Measurements from ENCODE around the gene RASL10A.
"Not testable (repeated sequence)": the region's sequence is repeated elsewhere in the genome, so short reads cannot be mapped to it uniquely, and the experiment has no call there.

Gene RASL10A, protein sequence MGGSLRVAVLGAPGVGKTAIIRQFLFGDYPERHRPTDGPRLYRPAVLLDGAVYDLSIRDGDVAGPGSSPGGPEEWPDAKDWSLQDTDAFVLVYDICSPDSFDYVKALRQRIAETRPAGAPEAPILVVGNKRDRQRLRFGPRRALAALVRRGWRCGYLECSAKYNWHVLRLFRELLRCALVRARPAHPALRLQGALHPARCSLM

DNA sequence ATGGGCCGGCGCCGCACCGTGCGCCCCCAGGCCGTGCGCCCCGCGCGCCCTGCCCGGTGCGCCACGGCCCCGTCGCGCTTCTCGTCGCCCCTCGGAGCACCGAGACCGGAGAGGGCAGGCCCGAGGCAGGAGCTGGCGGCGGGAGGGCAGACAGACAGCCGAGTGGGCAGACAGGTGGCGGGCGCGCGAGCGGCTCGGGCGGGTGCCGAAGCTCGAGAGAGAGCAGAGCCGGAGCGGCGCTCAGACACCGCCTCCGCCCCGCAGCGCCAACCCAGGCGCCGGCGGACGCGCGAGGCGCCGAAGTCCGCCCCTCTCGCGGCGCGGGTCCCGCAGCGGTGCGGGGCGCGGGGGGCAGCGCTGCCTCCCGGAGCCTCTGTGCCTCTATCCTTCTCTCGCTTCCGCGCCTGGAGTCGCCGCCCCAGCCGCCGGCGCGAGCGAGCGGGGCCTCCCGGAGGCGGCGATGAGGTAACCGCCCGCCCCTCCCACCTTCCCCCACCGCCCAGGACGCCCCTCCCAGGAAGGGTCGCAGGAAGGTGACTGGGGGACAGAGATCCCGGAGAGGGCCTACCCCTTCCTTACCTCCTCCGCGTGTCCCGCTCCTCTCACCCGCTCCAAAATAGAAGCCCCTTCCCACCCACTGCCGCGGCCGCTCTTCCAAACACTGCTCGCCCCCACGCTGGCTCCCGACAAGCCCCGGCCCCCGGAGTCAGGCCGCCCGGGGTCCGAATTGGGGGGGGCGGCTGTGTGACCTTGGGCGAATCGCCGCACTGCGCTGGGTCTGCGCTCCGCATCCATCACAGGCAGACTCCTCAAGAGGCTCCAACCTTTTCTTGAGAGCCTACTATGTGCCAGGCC, at the start of gene RASL10A:
Gene RASL10A, minus strand, starts transcription at position 412 of the 855 bp plus-strand sequence. CDS start 451 bp downstream, outside the sequence.
- in situ Hi-C loops (cut with MboI; ENCODE audit: low sequenced_read_pairs), result no loop called here

DNA sequence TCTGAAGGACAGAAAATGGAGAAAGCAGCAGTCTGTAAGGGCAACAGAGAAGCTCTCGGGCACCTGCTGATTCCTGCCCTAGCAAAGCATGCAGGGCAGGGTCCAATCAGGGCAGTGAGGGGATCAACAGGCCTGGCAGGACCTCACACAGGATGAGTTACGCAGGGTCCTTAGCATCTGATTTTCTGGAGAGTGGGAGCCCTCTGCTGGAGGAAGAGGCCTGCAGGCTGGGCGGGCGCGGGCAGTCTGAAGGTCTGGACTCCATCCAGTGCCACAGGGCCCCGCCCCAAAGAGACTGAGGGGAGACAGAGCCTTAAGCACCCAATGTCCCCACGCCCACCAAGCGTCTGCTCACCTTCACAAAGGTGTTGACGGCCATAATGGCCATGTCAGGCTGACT, 44.0 kb upstream of the RASL10A start:
- in situ Hi-C loops (cut with MboI; ENCODE audit: low sequenced_read_pairs), result no loop called here

DNA sequence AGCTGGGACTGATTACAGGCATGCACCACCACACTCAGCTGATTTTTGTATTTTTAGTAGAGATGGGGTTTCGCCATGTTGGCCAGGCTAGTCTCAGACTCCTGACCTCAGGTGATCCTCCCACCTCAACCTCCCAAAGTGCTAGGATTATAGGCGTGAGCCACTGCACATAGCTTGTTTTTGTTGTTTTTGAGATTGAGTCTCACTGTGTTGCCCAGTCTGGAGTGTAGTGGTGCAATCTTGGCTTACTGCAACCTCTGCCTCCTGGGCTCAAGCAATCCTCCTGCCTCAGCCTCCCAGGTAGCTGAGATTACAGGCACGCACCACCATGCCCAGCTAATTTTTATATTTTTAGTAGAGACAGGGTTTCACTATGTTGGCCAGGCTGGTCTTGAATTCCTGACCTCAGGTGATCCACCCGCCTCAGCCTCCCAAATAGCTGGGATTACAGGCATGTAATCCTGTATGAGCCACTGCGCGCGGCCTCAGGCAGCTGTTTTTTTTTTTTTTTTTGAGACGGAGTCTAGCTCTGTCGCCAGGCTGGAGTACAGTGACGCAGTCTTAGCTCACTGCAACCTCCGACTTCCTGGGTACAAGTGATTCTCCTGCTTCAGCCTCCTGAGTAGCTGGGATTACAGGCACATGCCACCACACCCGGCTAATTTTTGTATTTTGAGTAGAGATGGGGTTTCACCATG, 41.8 kb upstream of the RASL10A start:
- in situ Hi-C loops (cut with MboI; ENCODE audit: low sequenced_read_pairs), result not testable (repeated sequence)

DNA sequence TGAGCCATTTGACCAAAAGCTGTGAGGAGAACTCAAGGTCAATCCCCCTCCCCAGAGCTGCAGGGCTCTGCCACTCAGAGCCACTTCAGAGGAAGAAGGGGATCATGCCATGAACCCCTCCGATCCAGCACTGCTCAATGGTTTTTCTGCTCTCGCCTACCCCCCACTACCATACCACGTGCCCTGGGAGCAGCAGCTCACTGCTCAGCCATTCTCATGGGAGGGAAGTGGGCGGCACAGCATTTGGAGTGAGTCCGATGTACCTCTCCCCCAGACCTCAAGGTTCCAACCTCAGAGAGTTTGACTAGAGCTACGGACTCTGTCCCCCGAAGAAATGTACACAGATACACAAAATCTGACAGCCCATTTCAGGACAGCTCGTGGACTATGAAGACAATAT, 38.4 kb upstream of the RASL10A start:
- in situ Hi-C loops (cut with MboI; ENCODE audit: low sequenced_read_pairs), result no loop called here

DNA sequence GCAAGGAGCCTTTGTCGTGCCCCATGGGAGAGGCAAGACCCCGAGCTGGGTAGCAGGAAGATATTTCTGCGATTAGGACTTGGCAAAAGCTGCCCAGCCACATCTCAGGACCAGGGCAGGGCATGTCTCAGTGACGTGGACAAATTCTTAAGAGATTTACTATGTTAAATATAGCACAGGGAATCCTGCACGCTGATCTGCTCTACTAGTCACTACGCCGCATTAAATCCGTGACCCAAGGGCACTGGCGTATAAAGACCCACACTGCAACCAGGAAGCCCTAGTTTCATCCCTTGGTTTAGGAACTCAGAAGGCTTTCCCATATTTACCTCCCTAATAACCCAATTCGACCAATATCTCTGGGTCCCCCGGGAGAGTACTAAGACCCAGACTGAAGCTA, 37.8 kb upstream of the RASL10A start:
- in situ Hi-C loops (cut with MboI; ENCODE audit: low sequenced_read_pairs), result no loop called here

DNA sequence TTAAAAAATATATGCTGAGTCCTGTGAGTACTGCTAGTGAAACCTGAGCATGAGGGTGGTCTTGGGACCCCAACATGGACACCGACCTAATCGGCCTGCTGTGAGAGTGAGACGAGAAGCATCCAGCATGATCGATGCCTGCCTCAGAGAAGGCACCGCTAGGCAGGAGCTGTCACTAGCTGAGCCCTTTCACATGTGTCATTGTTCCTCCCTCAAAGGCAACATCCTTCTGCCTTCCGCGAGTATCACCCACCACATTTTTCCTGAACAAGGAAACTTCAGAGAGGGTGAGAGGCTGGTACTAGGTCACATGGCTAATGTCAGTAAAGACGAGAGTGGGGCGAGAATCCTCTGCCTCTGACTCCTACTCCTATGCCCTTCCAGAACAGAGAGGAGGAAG, 37.3 kb upstream of the RASL10A start:
- in situ Hi-C loops (cut with MboI; ENCODE audit: low sequenced_read_pairs), result no loop called here

DNA sequence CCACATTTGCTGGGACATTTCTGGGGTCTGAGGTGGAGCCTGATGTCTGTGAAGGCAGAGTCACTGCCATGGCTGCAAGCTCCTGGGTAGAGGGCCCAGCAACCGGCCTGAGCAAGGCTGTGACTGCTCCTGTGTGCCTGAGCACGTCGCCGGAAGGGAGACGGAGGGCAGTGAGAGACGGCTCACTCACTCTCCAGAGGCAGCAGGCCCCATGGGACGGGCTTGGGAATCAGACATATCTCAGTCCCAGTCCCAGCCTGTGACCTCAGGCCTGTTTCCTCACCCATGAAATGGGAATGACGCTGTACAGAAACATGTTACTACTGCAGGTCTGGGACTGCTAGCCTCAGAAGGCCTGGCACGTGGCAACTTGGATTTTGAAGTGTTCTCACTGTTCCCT, 36.4 kb upstream of the RASL10A start:
- in situ Hi-C loops (cut with MboI; ENCODE audit: low sequenced_read_pairs), result no loop called here

DNA sequence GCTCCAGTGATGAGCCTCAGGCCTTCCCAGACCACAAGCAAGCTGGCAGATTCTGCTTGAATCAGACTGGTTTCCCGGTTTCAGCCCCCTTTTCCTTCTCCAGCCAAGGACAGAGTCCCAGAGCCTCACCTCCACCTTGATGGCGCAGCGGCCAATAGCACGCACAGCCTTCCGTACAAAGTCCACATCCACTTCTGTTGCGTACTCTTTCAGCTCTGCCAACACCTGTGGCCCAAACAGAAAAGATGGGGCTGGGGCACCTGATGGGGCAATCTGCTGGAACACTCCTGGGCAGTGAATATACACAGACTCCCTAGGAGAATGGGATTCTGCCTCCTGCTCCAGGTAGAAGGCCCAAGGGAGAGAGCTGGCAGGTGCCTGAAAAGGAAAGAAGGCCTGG, 35.5 kb upstream of the RASL10A start:
- in situ Hi-C loops (cut with MboI; ENCODE audit: low sequenced_read_pairs), result no loop called here

DNA sequence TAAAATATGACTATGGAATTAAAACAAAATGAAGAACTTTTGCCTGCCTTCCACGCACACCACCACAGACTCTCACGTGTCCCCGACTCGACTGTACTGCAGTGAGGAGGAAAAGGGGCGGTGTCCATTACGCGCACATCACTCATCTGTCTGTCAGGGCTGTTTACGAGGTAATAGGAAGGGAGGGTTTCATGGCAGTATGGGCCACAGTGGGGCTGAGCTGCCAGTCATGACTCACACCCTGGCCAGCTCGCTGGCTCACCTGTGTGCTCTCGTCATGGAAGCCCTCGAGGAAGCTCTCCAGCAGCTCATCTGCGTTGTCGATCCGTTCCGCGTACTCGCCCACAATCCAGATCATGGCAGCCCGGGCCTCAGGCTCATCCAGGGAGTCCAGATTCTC, 33.5 kb upstream of the RASL10A start:
- in situ Hi-C loops (cut with MboI; ENCODE audit: low sequenced_read_pairs), result no loop called here

DNA sequence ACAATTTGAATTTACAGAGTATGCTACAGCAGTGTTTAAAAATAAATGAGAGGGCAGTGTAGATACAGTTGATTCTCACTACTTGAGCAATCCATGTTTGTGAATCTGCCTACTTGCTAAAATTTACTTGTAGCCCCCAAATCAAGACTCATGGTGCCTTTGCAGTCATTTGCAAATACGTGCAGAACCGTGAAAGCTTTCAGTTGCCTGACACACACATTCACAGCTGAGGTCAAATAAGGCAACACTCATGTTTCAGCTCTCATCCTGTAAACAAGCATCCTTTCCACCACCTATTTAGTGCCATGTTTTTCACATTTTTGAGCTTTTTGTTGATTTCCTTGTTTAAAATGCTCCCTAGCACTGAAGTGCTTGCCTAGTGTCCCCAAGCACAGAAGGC, 32.5 kb upstream of the RASL10A start:
- in situ Hi-C loops (cut with MboI; ENCODE audit: low sequenced_read_pairs), result no loop called here

DNA sequence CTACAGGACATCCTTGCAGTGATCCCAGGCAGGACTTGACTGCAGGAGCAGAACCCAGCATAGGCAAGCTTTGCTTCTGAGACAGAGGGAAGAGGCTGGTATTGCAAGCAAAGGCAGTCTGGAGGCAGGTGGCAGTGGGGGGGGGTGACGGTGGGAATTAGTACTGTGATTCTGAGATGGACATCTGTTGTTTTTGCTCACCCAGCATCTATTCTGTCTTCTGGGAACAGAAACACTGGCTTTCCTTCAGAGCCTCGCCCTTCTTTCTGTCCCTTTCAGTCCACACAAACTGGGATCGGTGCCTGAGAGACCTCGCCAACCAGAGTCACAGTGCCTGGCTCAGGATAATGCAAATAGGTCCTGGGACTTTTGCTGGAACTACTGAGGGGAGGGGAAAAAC, 31.2 kb upstream of the RASL10A start:
- in situ Hi-C loops (cut with MboI; ENCODE audit: low sequenced_read_pairs), result no loop called here

DNA sequence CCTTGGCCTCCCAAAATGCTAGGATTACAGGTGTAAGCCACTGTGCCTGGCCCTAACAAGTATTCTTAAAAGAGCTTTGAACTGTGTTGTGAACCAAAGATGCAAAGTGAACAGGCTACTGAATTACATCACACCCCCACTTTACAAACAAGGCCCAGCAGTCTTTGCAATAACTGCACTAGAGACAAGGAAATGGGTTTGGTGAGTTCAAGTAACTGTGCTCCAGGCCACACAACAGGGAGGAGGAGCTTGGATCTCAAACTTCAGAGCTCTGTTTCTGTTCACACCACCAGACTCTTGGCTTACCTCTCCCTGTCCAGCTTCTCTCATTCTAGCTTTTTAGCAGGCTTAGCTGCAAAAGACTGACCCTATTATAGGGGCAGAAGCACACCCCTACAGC, 30.4 kb upstream of the RASL10A start:
- in situ Hi-C loops (cut with MboI; ENCODE audit: low sequenced_read_pairs), result no loop called here

DNA sequence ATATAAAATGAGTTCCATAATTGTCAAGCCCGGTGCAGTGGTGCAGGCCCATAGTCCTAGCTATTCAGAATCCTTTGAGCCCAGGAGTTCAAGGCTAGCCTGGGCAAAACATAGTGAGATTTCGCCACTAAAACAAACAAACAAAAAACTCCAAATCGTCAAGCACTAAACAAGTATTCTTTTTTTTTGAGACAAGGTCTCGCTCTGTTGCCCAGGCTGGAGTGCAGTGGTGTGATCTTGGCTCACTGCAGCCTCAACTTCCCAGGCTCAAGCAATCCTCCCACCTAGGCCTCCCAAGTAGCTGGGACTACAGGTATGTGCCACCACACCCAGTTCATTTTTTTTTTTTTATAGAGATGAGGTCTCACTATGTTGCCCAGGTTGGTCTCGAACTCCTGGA, 29.4 kb upstream of the RASL10A start:
- in situ Hi-C loops (cut with MboI; ENCODE audit: low sequenced_read_pairs), result not testable (repeated sequence)

DNA sequence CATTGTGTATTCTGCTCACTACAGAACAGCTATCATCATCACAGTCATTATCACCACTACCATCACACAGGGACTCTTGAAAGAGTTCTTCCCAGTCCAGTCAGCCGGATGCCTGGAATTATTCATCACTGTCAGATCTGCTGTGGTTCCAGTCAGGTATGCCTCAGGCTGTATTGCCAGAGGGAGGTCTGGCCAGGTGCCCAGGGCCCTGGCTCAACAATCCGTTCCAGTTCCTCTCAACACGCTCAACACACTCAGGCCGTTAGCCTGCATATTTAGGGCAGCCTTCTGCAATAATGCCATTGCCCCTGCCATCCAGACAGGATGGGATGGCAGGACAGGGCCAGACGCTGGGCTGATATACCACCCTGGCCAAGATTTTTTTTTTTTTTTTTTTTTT, 28.6 kb upstream of the RASL10A start:
- in situ Hi-C loops (cut with MboI; ENCODE audit: low sequenced_read_pairs), result no loop called here

DNA sequence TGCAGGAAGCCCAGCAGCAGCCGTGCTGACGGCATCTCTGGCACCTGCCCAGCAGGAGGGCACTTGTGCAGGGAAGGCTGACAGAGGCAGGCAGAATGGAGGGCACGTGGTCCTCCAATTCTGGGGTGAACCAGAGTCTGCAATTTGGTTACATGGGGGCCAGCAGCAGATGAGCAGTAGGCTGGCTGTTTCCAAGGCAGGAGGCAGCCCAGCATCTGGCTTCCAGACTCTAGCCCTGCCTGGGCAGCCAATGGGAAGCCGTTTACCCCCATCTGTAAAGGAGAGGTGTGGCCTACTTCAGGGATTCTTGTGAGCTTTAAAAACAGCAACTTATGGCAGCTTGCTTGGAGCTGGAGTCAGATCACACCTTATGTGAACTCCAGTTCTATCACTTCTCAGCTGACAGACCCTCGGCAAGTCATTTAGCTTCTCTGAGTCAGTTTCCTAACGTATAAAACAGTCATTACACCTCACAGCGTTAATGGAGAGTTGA, 27.9 kb upstream of the RASL10A start:
- in situ Hi-C loops (cut with MboI; ENCODE audit: low sequenced_read_pairs), result no loop called here

DNA sequence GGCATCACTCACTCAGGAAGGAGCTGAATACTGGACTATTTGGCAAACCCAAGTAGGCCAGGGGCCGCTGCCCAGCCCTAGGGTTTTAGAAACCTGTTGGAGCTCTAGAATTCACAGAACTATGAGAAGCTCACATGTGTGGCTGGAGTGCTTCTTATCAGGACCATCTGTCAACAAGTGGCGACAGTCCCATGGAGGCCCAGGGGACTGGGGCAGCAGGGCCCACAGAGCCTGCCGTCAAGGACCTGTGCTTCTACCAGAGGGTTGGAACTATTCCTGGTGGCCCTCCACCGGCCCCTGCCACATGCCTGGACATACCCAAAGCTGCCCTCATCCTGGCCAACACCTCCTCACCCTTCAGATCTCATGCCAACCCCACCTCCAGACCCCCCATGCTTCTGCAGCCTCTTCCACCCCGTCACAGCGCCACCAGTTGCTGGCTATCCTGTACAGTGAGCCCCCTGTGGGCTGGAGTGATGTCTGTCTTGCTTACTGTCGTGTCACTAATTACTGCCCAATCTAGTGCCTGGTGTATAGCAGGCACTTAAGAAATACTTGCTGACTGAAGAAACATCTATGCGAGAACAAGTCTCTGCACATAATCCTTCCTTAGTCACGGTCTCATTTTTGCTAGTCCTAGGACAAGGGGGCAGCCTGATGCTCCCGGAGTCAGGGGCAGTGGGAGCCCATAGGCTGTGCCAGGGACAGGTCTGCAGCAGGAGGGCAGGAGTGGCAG, 27.2 kb upstream of the RASL10A start:
- in situ Hi-C loops (cut with MboI; ENCODE audit: low sequenced_read_pairs), result no loop called here

DNA sequence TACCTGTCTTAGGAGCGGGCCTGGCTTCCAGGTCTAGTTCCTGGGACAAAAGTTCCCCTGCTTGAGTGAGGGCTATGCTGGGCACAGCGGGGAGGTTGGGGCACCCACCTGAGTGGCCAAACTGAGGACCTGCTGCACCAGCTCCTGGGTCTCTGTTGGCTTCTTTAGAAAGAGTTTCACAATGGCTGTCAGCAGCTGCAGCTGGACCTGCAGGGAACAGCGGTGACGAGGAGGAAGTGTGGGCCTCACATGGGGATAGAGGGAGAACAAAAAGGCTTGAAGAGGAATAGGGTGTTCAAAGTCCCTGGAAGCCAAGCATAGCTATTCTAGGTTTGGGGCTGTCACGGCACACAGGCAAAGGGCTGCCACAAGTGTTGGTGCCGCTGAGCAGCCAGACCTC, 26.7 kb upstream of the RASL10A start:
- in situ Hi-C loops (cut with MboI; ENCODE audit: low sequenced_read_pairs), result no loop called here

DNA sequence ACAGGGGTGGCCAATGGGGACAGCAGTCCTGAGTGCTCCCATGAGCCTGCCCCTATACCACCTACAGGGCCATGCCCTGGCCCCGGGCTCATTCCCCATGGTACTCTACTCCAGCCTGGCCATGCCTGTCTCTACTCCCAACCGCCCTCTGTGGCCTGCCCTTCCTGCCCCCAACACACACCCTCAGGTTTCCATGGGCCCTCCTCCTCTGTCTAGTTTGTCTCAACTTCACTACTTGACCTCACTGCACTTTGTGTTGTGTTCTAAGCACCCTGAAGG, 26.3 kb upstream of the RASL10A start:
- in situ Hi-C loops (cut with MboI; ENCODE audit: low sequenced_read_pairs), result no loop called here

DNA sequence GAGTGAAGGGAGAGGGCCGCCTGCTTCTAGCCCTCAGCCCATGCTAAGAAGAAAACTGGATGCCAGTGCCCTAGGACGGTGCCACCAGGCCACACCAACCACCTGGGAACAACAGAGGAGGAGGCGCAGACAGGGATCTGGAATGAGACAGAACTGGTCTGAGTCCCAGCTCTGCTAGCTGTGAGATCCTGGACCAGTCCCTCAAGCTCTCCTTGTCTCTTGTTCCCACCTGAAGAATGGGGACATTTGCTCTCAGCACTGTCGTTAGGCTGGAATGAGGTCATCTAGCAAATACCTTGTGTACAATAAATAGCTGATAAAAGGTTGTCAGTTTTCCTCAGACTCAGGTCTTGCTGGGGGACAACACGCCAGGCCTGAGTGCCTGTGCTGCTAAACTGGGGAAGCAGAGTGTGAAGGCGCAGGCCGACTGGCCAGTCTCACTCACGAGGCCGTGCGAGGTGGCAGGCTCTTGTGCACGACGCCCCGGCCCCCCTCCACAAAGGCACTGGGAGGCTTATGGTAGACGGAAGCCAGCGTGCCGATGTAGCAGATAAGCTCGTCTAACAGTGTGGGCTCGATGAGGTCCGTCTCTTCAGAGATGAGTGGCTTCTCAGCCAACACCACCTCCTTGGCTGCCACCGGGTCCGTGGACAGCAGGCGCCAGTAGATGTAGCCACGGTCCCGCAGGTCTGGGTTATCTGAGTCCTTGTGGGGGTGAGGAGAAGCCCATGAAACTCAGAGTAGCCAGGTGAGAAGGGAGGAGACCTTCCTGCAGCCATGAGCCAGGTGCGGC, 25.8 kb upstream of the RASL10A start:
- in situ Hi-C loops (cut with MboI; ENCODE audit: low sequenced_read_pairs), result no loop called here

DNA sequence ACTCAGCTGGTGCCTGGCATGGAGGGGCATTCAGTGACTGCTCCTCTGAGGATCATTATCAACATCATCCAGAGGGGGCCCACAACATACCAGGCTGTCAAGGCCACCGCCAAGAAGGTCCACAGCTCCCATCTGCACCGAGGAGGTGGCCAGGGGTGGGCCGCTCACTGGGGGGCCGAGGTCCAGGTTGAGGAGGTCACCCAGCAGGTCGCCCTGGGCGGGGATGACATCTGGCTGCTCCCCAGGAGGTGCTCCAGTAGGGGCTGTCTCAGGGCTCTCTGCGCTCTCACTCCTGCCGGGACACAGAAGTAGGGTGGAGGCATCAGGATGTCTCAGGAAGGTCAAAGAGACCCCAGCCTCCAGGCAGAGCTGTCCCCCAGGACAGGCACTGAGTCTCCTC, 25.1 kb upstream of the RASL10A start:
- in situ Hi-C loops (cut with MboI; ENCODE audit: low sequenced_read_pairs), result no loop called here

Data from hTERT RPE-1 (cell line).